ENCODE data around the gene SCNN1A. TPM values are rescaled to one million over a fixed set of nuclear protein-coding genes. Genes with fewer than 3 reads are reported as not detected.

SCNN1A gene
- total and polyA plus RNA-seq, 2 of the 4 experiments (the other 2 are of a cell fraction): 0.41 TPM; not detected in 1

DNA sequence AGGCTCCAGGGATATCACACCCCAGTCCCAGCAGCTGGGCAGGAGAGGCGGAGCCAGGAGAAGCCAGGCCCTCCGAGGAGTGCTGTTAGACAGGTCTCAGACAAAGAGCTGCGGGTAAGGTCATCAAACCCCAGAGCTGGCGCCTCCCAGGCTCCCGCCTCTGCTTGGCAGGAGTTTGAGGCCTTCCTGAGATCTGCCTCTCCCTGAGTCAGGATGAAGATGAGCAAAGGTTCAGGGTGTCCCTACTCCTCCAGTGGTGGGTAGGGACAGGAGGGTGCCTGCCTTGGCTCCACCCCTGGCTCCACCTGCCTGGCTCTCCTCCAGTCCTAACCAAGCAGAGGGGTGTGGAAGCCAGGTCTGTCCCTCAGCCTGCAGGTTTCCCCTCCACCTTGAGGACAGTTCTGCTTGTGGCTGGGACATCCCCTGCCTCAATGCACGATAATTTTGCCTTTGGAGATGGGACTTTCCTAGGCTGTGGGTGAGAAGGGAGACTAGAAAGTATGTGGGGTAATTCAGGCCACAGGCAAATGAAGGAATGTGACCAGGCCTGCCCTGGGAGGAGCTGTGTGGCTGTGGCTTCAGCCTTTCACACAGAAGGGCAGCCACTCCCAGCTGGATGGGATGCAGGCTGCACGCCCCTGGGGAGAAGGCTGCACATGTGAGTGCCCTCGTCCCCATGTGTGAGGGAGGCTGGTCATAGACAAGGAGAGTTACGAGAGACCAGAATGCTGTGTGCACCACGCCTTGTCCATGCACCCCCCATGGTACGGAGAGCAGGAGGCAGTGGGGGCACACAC lies 62.6 kb downstream of the SCNN1A start:
- Histone ChIP-seq H3K4me3 (ENCODE audit: insufficient read depth, low read depth, low read length) (no peak overlapping the region), H2BK5ac (ENCODE audit: low read depth, low read length, poor library complexity, severe bottlenecking) (no peak overlapping the region), H3K27me3 (ENCODE audit: control insufficient read depth, insufficient read depth, low read length) (peaks cover 24% of the 10 kb centered on the region), H2BK15ac (ENCODE audit: low read depth, low read length) (no peak overlapping the region), H3K4me1 (ENCODE audit: control insufficient read depth, insufficient read depth, low read length) (peaks cover 10% of the 10 kb centered on the region), H3K9me3 (ENCODE audit: control insufficient read depth, insufficient read depth, low read length) (no peaks in the 10 kb centered on the region), H3K27ac (ENCODE audit: insufficient read depth, low read length) (no peak overlapping the region), H2AFZ (replicated peaks; ENCODE audit: low read length, poor library complexity) (peak overlapping the region; percentile 65), H3K18ac (ENCODE audit: low read depth, low read length) (no peak overlapping the region; the same call in 1 of the 2 replicates), H2BK120ac (ENCODE audit: low read depth, low read length) (no peak overlapping the region), H3K4ac (ENCODE audit: low read depth, low read length) (0 out of 2 replicates have a peak overlapping the region, but pooled peaks have one; percentile 42), H2AK5ac (ENCODE audit: low read depth, low read length) (peak overlapping the region; percentile 43; the same call in 1 of the 2 replicates), H2BK20ac (ENCODE audit: low read depth, low read length) (no peak overlapping the region; the same call in 1 of the 2 replicates), H2AK9ac (replicated peaks; ENCODE audit: low read depth, low read length, poor library complexity) (peak overlapping the region; percentile 89), H3K56ac (ENCODE audit: extremely low read depth, insufficient read depth, low read length) (no peak overlapping the region), H4K91ac (ENCODE audit: insufficient read depth, low read depth, low read length) (peak overlapping the region; percentile 33; the same call in 1 of the 2 replicates), H4K20me1 (ENCODE audit: insufficient read depth, low read length) (no peaks in the 10 kb centered on the region), H3K79me1 (ENCODE audit: low read depth in 1 of 2, low read length in 2 of 2) (no peaks in the 10 kb centered on the region), H3K9ac (ENCODE audit: low read depth, low read length) (no peak overlapping the region), H3K9me1 (ENCODE audit: insufficient read depth, low read length) (peaks cover 6% of the 10 kb centered on the region), H3K14ac (replicated peaks; ENCODE audit: low read depth, low read length) (0 out of 2 replicates have a peak overlapping the region, but pooled peaks have one; percentile 32), H4K5ac (ENCODE audit: low read depth, low read length) (no peak overlapping the region), H3K4me2 (ENCODE audit: low read depth, low read length) (no peak overlapping the region), H4K8ac (ENCODE audit: low read depth in 2 of 2, low read length in 2 of 2) (no peak overlapping the region), H3K23ac (ENCODE audit: low read depth, low read length) (no peak overlapping the region), H3K36me3 (ENCODE audit: control insufficient read depth, insufficient read depth, low read length) (no peaks in the 10 kb centered on the region)
- in situ Hi-C loops (cut with MboI; ENCODE audit: low sequenced_read_pairs): no loop called here
- intact Hi-C loops (cut with micrococcal nuclease): no loop called here
- BruUV-seq (replicated peaks): no TSS peak
- dilution Hi-C loops (cut with HindIII; ENCODE audit: low sequenced_read_pairs, unreplicated experiment): no loop called here
- 73% methylated on average over 9 of the region's 11 CpGs; no CpG with 5 or more reads in 1 of the 2 experiments for WGBS, 2 experiments (ENCODE audit: extremely low coverage in 2 of 2, insufficient read length in 1 of 2)
- DNase-seq (no peak), ATAC-seq (ENCODE audit: low read depth) (peak; percentile 55)
- TF ChIP-seq NFE2L2 (IDR thresholded peaks at IDR 0.05; ENCODE audit: low read depth, low read length): no peak
- no peak for TF ChIP-seq MAZ (IDR thresholded peaks at IDR 0.05; ENCODE audit: borderline replicate concordance, low read depth, low read length)
- no peak for TF ChIP-seq RFX5 (IDR thresholded peaks at IDR 0.05; ENCODE audit: low read depth, low read length)
- TF ChIP-seq RAD21 (IDR thresholded peaks at IDR 0.05; ENCODE audit: low read length): no peak
- no peak for TF ChIP-seq CHD1 (IDR thresholded peaks at IDR 0.05; ENCODE audit: low read depth, low read length)
- no peak for TF ChIP-seq BHLHE40 (IDR thresholded peaks at IDR 0.05; ENCODE audit: low read depth, low read length)
- ChIA-PET POLR2A (ENCODE audit: unreplicated experiment) (no interaction called here), CTCF (interaction anchor here (1.1 kb wide), 1 partner anchor 10 kb away, joined by 3 read pairs; no protein-coding TSS in a partner anchor)

Data from IMR-90 (cell line).